HG03378 (cell line): ENCODE data around the gene CALCR.

ENCODE experiments used
- ATAC-seq: cut with Tn5 transposase; IDR thresholded peaks from one replicate; pipeline ENCODE4 v1.9.1; 2021; ENCODE audit warnings: mild to moderate bottlenecking, moderate library complexity; ENCODE audit not compliant: unreplicated experiment

Gene CALCR

DNA sequence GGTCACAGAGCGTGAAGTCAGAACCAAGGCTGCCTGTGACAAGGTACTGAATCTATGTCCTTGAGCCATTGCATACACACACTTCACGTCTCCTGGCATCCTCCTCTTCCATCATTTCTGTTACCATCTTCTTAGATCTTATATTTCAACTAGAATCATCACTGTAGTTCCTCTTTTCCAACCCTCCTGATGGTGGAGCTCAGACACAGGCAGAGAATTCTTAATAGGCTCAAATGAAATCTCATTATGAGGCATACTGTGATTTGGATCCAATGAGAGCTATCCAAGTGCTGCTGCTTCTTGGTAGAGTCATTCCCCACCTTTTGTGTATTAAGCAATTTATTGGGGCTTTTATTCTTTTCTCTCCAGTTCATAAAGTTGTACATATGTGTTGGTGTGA, 113.2 kb downstream of the CALCR start:
- no peak for ATAC-seq

DNA sequence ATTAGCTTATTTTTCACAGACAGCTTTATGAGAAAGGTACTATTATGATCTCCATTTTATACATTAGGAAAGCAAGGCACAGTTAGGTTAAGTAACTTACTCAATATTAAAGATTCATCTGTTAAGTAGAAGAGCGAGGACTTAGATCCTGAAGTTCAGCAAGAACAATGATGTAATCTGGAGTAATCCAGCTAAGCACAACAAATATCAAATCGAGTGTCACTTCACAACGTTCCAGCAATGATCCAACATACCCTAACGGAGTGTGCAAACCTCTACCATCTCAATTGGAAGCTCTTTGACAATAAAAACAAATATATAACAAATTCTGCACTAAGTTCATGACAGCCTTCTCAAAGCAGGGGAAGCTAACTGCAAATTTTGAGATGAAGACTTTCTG, 121.3 kb downstream of the CALCR start:
- ATAC-seq: no peak

DNA sequence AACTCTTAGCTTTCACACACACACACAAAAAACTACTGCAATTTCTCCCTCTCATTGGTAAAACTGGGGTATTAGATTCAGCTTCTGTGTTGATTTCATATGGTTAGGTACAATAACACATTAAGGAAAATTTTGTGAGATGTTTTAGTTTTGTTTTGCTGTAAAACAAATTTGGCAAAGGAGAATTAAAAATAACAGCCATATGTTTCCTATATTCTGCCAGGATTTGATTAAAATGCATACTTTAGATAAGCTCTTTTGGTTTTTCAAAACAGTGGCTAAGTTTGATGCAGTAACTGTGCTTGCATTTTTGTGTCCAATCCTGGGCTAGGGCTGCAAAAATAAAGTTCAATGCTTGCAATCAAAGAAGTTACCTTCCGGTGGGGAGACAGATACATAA, 126.3 kb downstream of the CALCR start:
- ATAC-seq: no peak

DNA sequence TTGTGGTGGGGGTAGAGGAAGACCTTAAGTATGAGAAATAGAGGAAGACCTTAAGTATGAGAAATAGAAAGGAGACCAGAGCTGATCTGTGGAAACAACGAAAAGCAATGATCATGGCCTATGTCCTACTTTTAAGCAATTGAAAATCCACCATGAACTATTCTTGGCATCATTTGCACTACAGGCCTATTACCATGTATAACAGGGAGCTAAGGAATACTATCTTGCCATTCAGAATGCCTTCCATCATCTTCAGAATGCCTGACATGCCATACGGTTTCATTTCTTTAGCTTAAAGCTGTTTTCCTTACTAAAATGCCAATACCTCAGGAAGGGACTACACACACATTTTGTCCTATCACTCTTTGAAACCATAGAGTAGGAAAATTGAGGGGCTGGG, 127.0 kb downstream of the CALCR start:
- ATAC-seq: no peak

DNA sequence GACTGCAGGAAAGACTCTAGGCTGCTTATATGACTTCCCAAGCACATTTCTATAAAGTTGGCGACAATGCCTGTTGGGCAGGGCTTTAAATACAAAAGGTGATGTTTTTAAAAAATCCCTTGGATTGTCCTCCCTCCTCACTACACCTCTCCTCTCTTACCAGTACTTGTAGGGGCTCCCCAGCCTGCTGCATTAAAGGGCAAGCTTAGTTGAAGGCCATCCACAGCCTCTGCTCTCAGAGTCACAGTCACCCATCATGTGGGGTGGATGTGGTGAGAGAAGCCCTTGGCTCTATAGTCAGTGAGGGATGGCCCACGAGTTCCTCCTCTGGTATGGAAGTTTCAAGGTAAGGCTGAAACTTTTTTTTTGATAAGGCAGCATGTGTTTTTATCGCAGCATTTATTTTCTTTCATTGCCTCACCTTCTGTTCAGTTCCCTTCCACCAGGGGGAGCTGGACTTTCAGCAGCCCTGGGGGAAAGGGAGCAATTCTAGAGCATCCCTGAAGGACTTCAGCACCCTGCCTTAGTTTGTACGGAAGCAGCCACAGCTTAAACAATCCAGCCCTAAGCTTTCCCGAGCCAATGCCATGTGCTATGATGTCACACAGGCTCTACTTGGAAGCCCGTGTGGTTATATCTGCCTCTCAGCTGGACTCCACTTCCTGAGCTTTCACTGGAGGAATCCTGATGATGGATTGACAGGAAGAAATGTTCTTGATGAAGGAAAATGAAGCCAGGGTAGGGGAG, 131.9 kb downstream of the CALCR start:
- peak; percentile 56 for ATAC-seq

DNA sequence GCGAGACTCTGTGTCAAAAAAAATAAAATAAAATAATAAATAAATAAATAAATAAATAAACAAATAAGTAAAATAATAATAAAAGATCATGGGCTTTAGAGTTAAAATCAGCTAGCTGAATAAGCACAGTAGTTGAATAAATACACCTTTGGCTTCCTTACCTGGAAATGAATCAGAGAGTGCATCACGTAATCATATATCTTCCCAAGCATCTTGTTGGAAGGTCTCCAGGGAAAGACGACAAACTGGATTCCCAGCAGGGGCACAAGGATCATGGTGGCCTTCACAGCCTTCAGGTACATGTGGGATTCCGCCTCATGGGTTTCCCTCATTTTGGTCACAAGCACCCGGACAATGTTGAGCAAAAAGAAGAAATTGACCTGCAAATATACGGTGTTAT, 138.7 kb downstream of the CALCR start:
- no peak for ATAC-seq

DNA sequence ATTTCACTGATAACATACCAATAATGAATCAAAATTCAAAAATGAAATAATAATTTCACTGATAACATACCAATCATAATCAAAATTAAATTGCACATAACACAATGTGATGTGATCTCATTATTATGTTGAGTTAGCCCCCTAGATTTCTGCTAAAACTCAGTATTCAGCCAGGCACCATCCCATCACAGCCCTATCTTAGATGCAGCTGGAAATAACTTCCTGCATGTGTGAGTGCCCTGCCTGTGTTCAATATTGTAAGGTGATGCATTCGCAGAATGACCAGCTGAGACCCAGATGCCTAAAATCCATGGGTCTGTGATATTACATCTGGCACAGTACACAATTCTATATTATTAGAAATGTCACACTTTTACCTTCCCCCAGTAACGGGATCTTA, 142.4 kb downstream of the CALCR start:
- no peak for ATAC-seq

DNA sequence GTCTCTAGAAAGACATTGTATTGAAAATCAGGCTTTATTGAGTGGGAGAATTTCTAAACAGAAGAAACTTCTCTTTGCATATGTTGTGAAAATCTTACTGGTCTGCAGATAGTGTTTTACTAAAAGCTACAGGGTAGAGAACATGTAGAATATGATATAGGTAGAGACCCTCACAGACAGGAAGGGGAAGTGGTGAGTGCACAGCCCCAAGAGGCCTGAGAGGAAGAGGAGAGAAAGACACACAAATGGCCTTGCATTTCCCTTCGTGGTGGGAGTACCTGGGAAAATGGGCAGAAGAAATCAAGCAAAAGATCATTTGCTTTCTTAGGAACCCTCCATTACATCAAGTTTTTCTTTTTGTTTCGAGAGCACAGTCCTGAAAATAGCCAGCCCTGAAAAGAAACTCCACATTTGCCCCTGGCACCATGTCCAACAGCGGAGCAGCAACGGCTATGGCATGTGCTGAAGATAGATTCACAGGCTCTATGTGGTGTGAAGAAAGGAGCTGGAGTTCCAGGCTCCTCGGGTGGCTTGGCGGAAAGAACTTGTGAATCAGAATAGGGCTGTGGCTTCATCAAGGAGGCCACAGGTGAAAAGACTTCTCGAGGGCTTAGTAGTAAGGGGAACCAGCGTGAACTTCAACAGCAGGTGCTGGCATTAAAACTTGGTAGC, 143.5 kb downstream of the CALCR start:
- no peak for ATAC-seq

DNA sequence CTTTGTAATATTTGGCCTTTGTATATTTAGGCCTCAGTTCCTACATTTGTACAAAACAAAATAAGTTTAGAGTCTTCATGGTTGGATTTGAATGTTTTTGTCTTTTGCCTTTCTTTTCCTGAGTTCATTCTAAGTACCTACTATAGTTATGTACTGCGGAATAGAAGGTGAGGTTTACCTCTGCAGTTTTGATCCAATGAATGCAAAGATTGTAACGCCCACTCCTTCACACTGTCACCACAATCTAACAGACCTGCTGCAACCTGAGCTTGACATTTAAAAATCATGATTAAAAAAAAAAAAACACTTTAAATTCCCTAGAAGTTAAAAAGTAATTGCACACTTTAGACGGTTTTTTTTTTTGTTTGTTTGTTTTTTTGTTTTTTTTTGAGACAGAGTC, 145.0 kb downstream of the CALCR start:
- no peak for ATAC-seq

DNA sequence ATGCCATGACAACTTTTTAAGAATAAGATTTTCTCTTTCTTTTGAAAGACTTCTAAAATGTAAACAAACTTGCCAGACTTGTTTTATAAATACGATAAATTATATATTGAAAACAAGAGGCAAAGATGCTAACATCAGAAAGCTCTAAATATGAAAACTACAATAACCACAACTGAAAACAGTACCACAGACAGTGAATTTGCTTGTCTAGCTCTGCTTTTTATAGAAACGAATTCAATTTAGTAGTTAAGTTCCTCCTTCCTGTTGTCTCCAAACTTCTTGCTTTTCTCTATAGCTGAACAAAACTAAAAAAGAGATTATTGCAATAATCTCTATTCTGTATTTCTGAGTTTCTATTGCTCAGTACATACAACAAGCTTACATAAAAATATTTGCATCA, 147.4 kb downstream of the CALCR start:
- ATAC-seq: no peak

DNA sequence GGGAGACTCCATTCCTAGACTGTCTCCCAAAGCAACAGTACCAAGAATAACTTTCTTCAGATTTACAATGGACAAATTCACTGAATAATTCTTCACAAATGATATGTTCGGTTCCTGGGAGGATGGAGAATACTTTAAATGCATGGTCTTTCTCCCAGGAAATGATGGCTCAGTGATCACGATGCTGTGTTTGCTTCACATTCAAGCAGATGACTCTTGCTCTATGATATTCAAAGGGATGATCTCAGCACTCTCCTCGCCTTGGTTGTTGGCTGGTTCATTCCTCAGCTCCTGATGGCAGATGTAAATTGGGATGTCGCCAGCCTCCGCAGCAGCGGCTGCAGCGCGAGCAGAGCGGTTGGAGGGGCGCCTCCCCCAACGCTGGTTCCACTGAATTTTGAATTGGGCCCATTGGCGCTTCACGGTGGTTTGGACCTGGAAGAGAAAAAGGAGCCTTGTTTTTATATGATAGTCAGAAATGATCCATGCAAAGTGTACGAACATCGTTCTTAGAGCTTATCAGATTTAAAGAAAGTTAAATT, 148.3 kb downstream of the CALCR start:
- ATAC-seq: no peak

DNA sequence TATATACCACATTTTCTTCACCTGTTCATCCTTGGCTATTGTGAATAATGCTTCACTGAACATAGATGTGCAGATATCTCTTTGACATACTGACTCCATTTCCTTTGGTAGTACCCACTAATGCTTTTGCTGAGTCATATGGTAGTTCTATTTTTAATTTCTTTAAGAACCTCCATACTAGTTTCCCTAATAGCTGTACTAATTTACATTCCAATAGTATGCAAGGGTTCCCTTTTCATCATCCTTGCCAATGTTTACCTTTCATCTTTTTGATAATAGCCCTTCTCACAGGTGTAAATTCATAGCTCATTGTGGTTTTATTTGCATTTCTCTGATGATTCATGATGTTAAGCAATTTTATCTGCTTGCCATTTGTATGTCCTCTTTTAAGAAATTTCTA, 159.9 kb downstream of the CALCR start:
- peak; percentile 48 for ATAC-seq

DNA sequence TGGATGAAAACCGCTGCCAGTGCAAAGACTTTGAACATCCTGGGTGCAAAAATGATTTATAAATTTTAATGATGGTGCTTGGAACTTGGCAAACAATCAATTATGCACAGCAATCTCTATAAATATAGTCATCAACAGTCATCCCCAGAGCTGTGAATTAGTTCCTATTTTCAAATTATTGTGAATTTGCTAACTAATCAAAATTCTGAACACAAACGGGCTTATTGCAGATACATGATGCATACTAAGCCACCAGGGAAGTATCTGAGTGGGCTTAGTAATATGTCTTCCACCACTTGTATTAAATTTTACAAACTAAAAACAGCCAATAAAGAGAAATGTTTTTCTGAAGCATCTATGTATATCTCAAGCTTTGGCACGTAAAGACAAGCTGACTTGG, 165.2 kb downstream of the CALCR start:
- no peak for ATAC-seq

DNA sequence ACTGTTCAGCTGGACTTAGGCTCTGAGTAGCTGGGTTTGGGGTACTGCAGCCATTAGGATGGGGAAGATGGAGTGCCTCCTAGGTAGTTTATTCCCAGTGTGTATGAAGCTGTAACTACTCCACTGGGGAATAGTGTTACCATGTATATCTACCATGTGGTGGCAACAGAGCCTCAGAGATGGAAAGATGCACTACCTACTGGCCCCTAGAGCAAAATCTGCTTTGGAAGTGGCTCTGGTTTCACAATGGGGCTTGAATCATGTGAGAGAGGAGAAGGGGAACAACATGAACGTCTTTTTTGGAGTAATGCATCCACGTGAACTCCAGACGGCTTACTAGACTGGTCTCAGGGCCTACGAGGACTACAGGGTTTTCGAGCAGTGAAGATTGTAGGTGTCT, 167.3 kb downstream of the CALCR start:
- no peak for ATAC-seq

DNA sequence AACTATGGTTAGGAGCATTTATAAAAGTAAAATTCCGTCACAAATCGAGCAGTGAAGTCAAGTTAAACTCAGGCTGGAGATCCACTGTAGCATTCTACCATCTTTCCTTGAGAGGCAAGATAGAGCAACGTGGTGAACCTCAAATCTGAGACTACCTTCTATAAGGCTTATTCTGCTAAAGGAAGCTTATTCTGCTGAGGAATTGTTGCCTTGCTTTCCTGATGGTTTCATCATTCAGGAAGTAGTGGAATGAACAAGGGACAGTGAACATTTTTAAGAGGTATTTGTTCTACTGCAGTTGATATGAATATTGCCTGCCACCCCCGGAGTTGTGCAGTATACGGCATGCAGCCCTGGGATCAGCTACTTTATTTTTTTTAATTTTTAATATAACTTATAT, 171.6 kb downstream of the CALCR start:
- ATAC-seq: no peak

DNA sequence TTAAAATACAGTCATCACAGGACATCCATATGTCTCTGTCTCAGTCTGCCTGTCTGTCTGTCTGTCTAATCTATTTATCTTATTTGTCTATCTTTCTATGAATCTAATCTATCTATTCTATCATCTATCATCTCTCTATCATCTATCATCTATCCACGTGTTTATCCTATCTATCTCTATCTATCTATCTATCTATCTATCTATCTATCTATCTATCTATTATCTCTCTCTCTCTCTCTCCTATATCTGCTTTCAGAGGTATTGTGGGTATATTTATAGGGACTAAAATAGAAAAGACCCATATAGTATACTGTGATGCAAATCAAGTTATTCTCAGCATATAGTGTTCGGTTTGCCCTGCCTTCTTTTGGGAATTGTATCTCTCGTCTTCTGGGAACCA, 174.9 kb downstream of the CALCR start:
- no peak for ATAC-seq

DNA sequence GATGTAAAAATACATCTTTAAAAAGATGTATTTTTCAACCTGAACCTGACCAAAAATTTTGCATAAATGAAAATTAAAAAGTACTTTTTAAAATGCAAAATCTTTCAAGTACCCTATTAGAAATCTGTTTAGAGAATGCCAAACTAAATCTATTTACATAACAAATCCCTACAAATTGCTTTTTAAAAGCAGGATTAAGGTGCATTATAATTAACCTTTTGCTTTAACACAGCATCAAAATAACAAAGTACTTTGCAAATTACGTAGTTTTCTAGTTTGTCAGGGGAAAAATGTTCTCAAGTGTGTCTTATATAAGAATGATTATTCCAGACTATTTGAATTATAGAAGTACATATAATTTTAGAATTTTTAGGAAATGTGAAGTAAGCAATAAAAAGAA, 181.5 kb downstream of the CALCR start:
- no peak for ATAC-seq

DNA sequence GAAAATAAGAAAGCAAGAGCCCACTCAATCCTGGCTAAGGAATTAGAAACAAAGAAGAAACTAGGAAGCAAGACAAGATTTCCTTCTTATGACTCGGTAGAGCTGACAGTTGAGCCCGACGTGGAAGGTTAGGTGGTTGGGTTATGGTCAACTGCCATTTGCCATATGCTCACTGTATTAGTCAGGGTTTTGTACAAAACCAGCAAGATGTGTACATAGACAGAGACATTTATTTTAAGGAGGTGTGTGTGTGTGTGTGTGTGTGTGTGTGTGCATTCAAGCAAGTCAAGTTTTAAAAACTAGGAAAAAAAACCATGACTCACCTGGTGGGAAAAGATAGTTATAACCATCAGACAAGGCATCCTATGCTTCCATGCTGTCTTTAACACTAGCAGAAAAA, 183.9 kb downstream of the CALCR start:
- no peak for ATAC-seq

DNA sequence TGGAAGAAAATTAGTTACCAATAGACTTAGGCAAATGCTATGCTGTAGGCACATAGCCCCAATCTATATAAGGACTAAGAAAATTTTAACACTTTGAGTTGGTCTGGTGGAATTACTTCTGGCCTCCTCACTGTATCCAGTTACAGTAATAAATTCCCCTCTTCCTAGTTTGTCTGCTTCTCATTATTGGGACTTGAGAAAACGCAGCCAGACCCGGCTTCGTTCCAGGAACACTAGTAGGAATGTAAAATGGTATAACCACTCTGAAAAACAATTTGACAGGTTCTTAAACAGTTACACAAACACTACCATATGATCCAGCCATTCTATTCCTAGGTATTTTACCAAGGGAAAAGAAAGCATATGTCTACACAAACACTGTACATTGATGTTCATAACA, 192.2 kb downstream of the CALCR start:
- ATAC-seq: no peak

DNA sequence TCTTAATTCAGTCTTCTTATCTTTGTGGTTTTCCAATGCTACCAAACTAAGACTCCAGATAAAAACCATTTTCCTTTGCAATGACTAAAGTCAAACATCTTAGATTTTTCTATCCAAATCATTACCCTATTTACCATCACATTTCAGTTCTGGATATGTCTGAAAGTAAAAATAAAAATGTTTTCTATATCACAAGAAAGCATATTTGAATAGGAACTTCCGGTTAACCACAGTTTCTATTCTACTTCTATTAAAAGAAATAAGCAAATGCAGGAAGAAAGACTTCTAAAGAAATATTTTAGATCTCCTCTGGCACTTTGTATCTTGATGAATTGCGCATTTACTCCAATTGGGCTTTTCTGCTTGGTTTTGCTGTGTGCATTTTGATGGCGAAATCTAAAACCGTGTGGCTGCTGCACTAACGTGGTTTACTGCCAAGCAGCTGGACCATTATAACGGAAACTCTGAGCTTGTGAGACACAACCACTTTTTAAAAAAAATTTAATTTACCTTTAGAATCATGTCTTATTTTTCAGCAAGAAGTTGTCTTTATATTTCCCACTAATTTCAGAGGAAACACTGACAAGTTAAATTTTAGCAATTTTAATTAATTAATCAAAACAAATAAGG, 196.3 kb downstream of the CALCR start:
- ATAC-seq: peak; percentile 59

DNA sequence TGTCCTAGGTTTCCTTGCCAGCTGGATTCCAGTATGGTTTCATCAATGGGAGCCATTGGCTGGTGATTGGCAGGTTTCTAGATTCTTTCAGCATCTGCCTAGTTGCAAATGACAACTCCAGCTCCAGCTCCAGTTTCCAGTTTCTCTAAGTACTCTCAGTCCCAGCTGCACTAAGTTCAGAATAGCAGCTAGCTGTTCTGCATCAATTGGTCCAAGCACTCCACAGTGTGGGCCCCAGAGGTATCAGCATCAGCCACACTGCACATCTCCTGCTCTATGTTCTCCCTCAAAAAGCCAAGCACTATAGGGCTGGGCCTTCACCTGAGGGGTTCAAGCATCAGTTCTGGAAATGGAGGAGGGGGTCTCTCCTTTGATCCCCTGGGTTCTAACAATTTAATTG, 198.9 kb downstream of the CALCR start:
- ATAC-seq: no peak
